Femur (tissue), 1 donor: ENCODE measurements around the gene LINGO3.
"Not testable (repeated sequence)": the region's sequence is repeated elsewhere in the genome, so short reads cannot be mapped to it uniquely, and the experiment has no call there.

Source experiments
- DNase-seq: peaks from one replicate; pipeline ENCODE4 v3.0.0-alpha.2; 2017

LINGO3 gene

DNA sequence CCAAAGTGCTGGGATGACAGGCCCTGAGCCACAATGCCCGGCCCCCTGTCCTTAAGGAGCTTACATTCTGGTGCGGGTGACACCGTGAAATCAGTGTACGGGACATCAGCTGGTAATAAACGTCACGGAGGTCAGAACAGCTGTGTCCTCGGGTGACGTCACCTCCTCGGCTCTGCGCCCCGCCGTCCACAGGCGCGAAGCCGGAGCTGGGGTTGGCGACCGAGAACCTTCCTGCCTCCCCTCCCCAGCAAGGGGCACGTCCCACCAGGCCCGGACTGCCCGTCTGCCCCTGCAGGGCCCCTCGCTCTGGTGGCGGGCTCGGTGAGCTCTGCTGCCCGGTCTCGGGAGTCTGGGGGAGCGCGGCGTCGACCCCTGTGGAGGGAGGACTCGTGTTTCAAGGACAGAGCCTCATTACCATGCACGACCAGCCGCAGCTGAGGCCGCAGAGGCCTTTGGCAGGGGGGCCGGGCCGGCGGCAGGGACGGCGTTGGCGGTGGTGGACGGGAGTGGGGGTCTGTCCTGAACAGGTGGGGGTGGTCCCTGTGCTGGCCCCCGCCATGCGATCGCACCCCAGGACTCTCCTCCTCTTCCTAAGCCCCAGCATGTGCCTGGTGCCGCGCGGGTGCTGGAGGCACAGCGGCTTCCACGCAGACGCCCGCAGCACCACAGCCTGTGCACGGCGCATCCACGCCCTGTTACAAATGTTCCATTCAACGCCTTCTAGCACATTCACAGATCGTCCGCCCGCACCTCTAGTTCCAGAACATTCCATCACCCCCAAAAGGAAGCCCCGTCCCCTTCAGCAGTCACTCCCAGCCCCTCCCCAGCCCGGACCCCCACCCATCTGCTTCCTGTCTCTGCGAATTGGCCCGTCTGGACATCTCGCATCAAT, 5.4 kb downstream of the LINGO3 start:
- DNase-seq: peak; percentile 70

GRCh38 chr19:2300533-2300932, 7.4 kb downstream of the LINGO3 start:
- DNase-seq: no peak

DNA sequence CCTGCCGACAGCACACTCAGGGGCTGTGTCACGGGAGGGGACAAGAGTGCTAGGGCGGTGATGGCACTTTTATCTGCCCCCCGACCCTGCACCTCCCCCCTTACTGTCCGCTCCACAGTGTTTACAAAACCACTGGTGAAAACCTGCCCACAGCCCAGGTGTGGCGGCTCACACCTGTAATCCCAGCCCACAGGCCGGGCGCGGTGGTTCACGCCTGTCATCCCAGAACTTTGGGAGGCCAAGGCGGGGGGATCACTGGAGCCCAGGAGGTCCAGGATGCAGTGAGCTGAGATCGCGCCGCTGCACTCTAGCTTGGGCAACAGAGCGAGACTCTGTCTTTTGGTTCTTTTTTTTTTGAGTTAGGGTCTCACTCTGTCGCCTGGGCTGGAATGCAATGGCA, 11.8 kb downstream of the LINGO3 start:
- no peak for DNase-seq

- DNase-seq: no peak
These were observed 13.1 kb downstream of the LINGO3 start for GRCh38 chr19:2294687-2295335.

GRCh38 chr19:2291185-2291751, 16.7 kb downstream of the LINGO3 start:
- DNase-seq: no peak

GRCh38 chr19:2290441-2291184, 17.3 kb downstream of the LINGO3 start:
- DNase-seq: no peak

DNA sequence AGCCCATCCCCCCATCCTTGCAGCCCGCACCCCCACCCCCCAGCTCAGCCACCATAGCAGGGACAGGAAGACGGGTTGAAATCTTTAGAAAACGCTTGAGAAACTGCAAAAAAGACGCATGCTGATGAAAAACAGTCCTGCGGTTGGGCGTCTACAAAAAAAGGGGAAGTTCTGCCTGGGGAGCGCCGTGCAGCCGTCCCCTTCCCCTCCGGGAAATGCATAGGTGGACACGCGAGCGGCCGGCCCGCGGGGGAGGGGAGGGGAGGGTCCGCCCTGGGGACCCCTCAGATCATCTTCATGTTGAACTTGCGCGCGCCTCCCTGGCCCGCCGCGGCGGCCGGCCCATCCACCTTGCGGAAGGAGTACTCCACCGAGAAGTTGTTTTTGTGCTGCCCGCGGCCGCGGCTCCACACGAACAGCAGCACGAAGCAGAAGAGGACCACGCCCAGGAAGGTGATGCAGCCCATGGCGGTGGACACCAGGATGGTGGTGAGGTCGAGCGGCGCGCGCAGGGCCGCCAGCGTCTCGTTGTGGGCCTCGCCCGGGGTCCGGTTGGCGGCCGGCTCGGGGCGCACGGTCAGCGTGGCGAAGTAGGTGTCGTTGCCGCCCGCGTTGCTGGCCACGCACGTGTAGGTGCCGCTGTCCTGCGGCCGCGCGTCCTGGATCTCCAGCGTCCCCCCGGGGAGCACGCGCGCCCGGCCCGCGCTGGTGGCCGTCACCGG, 18.1 kb downstream of the LINGO3 start:
- no peak for DNase-seq

DNA sequence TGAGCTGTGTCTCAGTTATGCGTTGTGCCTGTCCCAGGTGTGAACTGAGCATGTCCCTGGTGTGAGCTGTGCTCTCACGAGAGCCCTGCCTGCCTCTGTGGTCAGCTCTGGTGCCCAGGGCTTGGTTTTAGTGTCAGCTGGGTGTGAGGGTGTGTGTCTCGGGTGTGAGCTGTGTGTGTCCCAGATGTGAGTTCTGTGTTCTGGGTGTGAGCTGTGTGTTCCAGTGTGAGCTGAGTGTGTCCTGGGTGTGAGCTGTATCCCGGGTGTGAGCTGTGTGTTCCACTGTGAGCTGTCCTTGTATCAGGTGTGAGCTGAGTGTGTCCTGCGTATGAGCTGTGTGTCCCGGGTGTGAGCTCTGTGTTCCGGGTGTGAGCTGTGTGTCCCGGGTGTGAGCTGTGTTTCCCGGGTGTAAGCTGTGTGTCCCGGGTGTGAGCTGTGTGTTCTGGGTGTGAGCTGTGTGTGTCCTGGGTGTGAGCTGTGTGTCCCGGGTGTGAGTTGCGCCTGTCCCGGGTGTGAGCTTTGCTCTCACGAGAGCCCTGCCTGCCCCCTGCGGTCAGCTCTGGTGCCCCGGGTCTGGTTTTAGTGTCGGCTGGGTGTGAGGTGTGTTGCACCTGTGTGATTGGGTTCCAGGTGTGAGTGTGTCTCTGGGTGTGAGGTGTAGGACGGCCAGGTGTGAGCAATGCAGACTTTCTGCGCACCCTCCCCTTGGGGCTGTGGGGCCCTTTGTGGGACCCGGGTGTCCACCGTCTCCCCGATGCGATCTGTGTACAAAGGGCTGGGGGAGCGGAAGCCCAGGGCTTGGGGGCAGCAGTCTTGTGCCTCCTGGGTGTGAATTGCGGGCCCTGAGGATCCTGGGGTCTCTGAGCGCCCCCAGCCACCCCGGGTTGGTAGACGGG, 18.9 kb downstream of the LINGO3 start:
- DNase-seq: no peak

DNA sequence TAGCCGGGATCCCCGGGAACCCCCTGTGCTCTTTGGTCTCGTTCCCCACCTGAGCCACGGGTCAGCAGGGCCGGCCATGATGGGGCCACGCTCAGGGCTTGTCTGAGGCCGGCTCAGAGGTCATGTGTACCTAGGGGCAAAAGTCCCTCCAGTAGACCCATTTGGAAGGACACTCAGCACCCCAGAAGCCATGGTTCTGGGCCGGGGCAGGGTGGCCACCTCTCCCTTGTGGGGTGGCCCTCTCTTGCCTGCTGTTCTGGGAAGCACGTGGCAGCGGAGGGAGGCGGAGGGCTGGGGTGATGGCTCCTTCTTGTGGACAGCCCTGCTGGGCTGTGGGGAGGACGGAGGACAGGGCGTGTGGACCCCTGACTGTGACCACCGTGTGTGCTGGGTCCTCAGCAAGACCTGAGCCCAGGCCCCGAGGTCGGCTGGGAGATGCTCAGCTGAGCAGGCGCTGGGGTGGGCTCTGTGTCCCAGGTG, 19.6 kb downstream of the LINGO3 start:
- no peak for DNase-seq

GRCh38 chr19:2287585-2288337, 20.2 kb downstream of the LINGO3 start:
- DNase-seq: no peak

- DNase-seq: peak; percentile 11
These were observed 21.4 kb downstream of the LINGO3 start for GRCh38 chr19:2286402-2287140.

GRCh38 chr19:2283835-2284507, 24.0 kb downstream of the LINGO3 start:
- DNase-seq: peak; percentile 10

GRCh38 chr19:2282862-2283237, 25.1 kb downstream of the LINGO3 start:
- DNase-seq: no peak

DNA sequence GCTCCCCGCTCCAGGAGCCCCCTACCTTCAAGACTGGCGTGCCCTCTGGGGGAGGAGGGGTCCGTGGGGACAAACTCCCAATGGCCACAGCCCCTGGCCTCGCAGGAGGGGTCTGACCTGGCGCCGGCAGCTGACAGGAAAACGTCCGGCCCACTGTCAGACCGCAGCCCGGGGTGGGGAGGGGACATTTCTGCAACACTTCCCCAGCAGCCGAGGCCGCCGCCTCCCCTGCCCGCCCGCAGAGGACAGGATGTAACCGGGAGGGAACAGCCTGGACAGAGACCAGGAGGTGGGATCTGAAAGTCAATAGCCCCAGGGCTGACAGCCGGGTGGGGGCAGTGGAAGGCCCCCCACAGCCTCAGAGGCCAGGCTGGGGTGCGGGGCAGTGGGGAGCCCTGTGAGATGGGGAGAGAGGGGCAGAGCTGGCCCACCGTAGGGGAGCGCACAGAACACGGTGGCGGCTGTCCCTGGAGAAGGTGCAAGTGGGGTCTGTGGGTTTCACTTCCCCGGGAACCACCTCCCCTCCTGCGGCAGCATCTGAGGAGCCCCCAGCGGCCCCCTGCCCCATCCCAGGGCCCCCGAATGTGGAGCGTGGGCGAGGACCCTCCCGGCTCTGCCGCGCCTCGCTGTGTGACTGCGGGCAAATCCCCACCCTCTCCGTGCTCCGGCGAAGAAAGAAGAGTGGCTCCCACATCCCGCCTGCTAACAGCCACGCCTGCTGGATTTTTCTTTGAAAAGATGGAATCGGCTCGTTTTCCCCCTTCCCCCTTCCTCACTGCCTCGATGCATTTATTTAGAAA, 25.7 kb downstream of the LINGO3 start, which contains the start of gene PEAK3:
PEAK3 (minus strand) TSS at position 114 of the 800 bp plus-strand sequence. CDS start 1,244 bp downstream, outside the sequence.
- DNase-seq: peak; percentile 85

DNA sequence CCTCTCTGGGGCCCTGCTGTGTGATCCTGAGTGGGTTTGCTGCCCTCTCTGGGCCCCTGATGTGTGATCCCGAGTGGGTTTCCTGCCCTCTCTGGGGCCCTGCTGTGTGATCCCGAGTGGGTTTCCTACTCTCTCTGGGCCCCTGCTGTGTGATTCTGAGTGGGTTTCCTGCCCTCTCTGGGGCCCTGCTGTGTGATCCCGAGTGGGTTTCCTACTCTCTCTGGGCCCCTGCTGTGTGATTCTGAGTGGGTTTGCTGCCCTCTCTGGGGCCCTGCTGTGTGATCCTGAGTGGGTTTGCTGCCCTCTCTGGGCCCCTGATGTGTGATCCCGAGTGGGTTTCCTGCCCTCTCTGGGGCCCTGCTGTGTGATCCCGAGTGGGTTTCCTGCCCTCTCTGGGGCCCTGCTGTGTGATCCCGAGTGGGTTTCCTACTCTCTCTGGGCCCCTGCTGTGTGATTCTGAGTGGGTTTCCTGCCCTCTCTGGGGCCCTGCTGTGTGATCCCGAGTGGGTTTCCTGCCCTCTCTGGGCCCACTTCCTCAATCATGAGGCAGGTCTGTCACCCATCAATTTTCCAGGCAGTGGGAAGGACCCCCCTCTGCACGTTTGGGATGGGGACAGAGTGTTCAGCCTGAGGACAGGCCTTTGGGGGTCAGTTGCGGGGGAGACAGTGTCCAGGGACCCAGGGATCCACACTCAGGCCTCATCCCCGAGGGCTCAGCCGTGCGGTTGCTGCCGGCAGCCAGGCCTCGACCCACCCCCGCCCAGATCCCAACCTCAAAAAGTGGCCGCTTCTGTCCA, 26.5 kb downstream of the LINGO3 start:
- not testable (repeated sequence) for DNase-seq

DNA sequence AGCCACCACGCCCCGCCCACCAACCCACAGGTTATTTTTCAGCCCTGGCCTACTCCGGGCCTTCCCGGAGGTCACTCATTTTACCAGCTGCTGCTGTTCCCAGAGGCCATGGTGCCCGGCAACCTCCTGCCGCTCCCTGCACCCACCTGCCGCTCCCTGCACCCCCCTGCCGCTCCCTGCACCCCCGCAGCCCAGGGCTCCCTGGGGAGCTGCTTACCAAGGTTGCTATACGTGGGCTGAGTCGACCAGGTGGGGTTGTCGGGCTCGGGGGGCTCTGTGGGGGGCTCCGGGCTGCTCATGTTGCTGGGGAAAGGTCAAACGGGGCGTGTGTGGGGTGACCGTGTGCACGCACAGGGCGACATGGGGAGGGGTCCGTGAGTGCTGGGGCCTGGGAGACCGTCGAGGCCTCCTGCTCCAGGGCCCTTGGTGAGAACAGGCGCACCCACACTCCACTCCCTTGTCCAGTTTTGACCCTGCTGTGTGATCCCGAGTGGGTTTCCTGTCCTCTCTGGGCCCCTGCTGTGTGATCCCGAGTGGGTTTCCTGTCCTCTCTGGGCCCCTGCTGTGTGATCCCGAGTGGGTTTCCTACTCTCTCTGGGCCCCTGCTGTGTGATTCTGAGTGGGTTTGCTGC, 27.2 kb downstream of the LINGO3 start:
- DNase-seq: no peak
